ENCODE results near the gene MAP4K4. TPM values are rescaled to one million over a fixed set of nuclear protein-coding genes. Genes with fewer than 3 reads are reported as not detected.

Gene MAP4K4
- total RNA-seq, 1 experiment from 2014 or later, result 132 TPM

DNA sequence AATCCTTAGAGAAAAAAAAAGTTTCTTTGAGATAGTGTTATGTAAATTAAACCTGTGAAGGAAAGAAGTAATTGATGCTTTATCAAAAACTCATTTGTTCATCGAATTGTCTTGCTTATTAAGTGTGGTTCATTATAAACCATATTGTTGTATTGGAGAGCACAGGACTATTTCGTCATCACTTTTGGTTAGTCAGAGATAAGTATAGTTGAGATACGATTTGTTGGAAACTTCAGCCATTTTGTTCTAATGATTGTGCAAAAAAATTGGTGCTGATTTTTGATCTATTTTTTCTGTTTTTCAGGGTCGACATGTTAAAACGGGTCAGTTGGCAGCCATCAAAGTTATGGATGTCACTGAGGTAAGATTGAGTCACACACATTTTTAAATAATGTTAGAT, 92.9 kb downstream of the MAP4K4 start:
- H3K36me3 Mint-ChIP-seq (ENCODE audit: insufficient read depth in 1 of 3, low read depth in 3 of 3), result peaks cover 0 to 13% (median 5%) of the 10 kb centered on the region in 3 experiments; a peak in 5 of 7 replicates
- H3K79me1 ChIP-seq (ENCODE audit: insufficient read depth, low read depth, low read length, poor library complexity, severe bottlenecking), result no peaks in the 10 kb centered on the region
- no CpG with 5 or more reads among the region's 5 CpGs for WGBS (ENCODE audit: extremely low coverage, insufficient read length, low lambda C conversion rate)
- H3K4me2 ChIP-seq (ENCODE audit: insufficient read depth, insufficient read length, low read length), result no peak overlapping the region
- H3K4me3 Mint-ChIP-seq, result no peak overlapping the region
- no peaks in the 10 kb centered on the region for H3K27me3 Mint-ChIP-seq (ENCODE audit: low read depth)
- no peak overlapping the region for H2AK5ac ChIP-seq (ENCODE audit: insufficient read length, low read length)
- H3K9me3 Mint-ChIP-seq, result no peaks in the 10 kb centered on the region
- H2BK20ac ChIP-seq (ENCODE audit: low read depth, low read length, poor library complexity, severe bottlenecking), result no peak overlapping the region
- no peaks in the 10 kb centered on the region for H3K23me2 ChIP-seq (ENCODE audit: insufficient read length, low read depth, low read length, poor library complexity, severe bottlenecking)
- H3K4me1 ChIP-seq (ENCODE audit: insufficient read depth, low read length), result peaks cover 3% of the 10 kb centered on the region; the same call in 1 of the 2 replicates
- no peak overlapping the region for H4K91ac ChIP-seq (ENCODE audit: insufficient read length, low read depth, low read length)
- H2BK12ac ChIP-seq (ENCODE audit: insufficient read length, low read depth, low read length), result no peak overlapping the region
- H3K14ac ChIP-seq (ENCODE audit: insufficient read depth, low read length), result no peak overlapping the region
- no peak overlapping the region for H2BK5ac ChIP-seq (ENCODE audit: insufficient read length, low read length)
- TF ChIP-seq CTCF (conservative IDR thresholded peaks at IDR 0.05), result no peak
- no peak overlapping the region for H2BK15ac ChIP-seq (ENCODE audit: low read depth, low read length)
- H3K9ac ChIP-seq (ENCODE audit: extremely low read depth, insufficient read length, low read length), result no peak overlapping the region
- H3K56ac ChIP-seq (ENCODE audit: insufficient read length, low read depth, low read length), result no peak overlapping the region
- H4K8ac ChIP-seq (replicated peaks; ENCODE audit: insufficient read length, low read depth, low read length), result no peak overlapping the region
- H3K4ac ChIP-seq (ENCODE audit: low read depth, low read length), result no peak overlapping the region
- H4K5ac ChIP-seq (ENCODE audit: insufficient read length, low read depth, low read length), result no peak overlapping the region
- H3T11ph ChIP-seq (ENCODE audit: low read length), result no peak overlapping the region
- no peaks in the 10 kb centered on the region for H4K20me1 ChIP-seq (ENCODE audit: control insufficient read depth, insufficient read depth, insufficient read length)
- no peak overlapping the region for H2AFZ ChIP-seq (ENCODE audit: low read length)
- H3K27me3 ChIP-seq (ENCODE audit: insufficient read depth, low read length), result no peaks in the 10 kb centered on the region
- no peaks in the 10 kb centered on the region for H3K9me3 ChIP-seq (ENCODE audit: control insufficient read depth, low read depth, low read length)
- peaks cover 14% of the 10 kb centered on the region; the same call in 1 of the 2 replicates for H3K79me2 ChIP-seq (ENCODE audit: insufficient read depth, low read length)
- H3K23ac ChIP-seq (ENCODE audit: insufficient read length, low read depth, low read length), result no peak overlapping the region
- peaks cover 19 to 24% of the 10 kb centered on the region in 2 experiments for H3K4me1 Mint-ChIP-seq
- no peak overlapping the region for H3K27ac ChIP-seq (ENCODE audit: insufficient read length, low read depth, low read length)
- H3K18ac ChIP-seq (ENCODE audit: insufficient read length, low read depth, low read length), result no peak overlapping the region
- H3K27ac Mint-ChIP-seq, result no peak overlapping the region; a peak in 1 of 7 replicates
- no peak overlapping the region for H2BK120ac ChIP-seq (ENCODE audit: low read depth, low read length, poor library complexity, severe bottlenecking)
- no peak for DNase-seq

All from H9 (cell line).